HPDE6-E6E7 (cell line): ENCODE measurements around the gene GPR33.
A peak's percentile ranks its signal among the peaks of the same experiment; 100 is the strongest.
"Not testable (repeated sequence)": the region's sequence is repeated elsewhere in the genome, so short reads cannot be mapped to it uniquely, and the experiment has no call there.

ENCODE experiments used
- DNase-seq: peaks from one replicate; pipeline ENCODE4 v3.0.0; 2011; ENCODE audit warnings: missing footprints; ENCODE audit errors: extremely low spot score

Gene GPR33, protein sequence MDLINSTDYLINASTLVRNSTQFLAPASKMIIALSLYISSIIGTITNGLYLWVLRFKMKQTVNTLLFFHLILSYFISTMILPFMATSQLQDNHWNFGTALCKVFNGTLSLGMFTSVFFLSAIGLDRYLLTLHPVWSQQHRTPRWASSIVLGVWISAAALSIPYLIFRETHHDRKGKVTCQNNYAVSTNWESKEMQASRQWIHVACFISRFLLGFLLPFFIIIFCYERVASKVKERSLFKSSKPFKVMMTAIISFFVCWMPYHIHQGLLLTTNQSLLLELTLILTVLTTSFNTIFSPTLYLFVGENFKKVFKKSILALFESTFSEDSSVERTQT

DNA sequence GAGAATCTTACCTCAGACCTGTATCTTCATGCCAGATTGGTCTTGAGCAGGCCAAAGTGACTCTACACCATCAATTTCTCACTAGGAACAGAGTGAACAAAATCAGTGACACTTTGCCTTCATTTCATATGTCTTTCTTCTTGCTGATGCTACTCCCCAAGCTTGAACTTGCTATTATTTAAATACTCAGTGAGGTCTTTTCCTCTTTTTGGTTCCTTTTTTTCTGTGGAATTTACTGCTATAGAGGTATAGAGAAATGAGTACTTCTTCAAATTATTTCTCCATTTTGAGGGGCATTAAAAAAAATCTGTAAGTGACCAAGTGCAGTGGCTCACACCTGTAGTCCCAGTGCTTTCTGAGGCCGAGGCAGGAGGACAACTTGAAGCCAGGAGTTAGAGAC, at the start of gene GPR33:
Gene GPR33, minus strand, starts transcription at position 154 of the 400 bp plus-strand sequence. CDS start 4,074 bp downstream, outside the sequence.
- DNase-seq: no peak

DNA sequence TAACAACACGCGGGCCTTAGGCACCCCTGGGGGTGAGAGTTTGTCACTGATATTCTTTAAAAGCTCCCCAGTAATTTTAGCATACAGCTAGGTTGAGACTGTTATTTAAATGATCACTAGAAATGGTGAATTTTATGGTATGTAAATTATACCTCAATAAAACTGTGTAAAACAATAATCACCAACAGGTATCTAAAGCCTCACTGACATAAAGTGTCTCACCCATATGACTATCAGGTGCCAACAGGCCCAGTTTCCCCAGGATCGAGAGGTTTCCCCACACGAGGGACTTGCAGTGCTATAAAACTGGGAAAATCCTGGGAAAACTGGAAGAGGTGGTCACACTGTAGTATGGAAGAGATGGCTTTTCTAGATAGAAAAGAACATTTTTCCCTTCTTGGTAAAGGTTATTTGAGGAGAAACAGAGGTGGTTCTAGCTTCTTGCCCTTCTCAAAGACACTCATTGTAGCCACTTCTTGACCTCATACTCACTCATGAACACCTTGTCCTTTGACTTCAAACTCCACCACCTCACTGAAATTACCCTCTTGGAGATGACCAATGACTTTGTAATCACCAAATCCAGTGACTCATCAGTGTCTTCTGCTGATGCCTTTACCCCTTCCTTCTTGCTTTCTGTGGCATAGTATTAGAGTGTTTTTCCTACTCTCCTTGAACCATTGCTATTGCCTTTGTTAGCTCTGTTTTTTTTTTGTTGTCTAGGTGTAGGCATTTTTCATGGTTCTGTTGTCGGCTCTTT, 48.5 kb upstream of the GPR33 start:
- no peak for DNase-seq

DNA sequence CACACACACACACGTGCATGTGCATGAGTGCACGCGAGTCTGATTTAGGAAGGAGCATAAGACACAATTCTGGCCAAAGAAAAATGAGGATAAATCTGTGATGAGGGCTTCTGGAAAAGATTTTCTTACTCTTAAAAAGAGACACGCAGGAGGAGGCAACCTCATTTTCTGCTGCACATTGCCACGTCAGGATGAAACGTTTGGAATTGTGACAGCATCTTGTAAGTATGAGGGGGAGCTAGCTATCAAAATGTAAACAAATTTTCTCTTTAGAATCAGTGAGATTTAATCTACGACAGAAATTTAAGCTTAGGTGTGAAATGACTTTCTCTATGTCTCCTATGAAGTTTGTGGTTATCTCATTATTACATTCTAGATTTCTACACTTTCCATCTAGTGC, 42.3 kb upstream of the GPR33 start:
- DNase-seq: no peak

DNA sequence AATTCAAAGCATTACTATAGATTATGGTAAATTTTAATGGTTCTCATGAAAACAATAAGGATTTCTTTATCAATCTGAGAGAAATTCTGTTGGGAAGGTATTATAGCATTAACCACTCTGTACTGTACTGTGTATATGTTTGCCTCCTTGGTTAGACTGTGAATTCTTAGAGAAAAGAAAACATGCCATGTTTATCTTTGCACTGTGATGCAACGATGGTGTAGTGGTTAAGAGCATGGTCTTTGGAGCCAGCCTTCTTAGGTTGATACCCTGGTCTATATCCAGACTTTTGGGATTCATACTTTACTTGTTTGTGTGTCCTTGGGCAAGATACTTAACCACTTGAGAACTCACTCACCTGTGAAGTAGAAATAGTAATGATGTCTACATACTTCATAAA, 41.2 kb upstream of the GPR33 start:
- no peak for DNase-seq

DNA sequence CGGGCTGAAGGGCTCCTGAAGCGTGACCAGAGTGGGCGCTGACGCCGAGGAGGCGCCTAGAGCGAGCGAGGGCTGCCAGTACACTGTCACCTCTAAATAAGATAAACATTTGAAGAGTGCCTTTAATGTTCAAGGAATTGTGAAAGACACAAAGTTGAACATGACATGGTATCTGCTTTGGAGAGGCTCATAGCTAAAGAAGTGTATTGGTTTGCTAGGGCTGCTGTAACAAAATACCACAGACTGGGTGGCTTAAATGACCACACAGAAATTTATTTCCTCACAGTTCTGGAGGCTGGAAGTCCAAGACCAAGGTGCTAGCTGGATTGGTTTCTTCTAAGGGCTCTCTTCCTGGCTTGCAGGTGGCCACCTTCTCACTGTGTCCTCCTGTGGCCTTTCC, 39.7 kb upstream of the GPR33 start:
- no peak for DNase-seq

DNA sequence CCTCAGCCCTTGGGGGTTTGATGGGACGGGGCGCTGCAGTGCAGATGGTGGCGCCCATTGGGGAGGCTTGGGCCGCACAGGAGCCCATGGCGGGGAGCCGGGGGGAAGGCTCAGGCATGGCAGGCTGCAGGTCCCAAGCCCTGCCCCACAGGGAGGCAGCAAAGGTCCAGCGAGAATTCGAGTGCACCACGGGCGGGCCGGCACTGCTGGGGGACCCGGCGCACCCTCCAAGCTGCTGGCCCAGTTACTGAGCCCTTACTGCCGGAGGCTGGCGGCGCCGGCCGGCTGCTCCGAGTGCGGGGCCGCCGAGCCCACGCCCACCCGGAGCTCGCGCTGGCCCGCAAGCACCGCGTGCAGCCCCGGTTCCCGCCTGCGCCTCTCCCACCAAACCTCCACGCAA, 39.2 kb upstream of the GPR33 start:
- no peak for DNase-seq

DNA sequence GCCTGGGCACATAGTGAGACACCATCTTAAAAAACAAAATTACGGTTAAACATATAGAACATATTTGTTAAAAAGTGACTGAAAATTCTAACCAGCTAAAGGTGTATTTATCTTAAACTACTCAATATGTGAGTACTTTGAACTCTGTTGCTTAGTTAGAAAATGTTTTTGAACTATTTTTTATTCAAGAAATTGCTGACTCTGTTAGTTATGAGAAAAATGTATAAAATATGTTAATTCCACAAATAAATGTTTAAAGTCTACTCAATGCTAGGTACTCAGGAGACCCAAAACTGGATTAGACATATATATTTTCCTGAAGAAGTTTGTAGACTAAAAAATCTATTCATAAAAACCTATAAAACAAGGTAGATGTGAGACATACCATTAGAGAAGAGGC, 23.0 kb upstream of the GPR33 start:
- DNase-seq: no peak

DNA sequence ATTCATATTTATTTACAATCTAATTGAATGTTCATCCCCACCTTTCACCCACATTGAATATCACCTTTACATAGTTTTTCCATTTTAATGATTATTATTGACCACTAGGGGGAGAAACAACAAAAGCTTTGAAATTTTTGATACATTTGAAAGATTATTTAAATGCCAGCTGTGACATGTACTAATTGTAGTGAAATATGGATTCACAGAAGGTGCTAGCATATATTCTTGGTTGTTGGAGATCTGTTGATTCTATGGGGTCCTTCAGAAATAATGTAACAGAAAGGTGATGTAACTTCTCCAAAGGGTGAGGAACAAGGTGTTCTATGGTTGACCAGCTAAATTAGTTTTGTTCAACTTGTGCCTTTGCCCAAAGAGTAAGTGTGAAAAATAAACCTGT, 22.4 kb upstream of the GPR33 start:
- DNase-seq: peak; percentile 22

DNA sequence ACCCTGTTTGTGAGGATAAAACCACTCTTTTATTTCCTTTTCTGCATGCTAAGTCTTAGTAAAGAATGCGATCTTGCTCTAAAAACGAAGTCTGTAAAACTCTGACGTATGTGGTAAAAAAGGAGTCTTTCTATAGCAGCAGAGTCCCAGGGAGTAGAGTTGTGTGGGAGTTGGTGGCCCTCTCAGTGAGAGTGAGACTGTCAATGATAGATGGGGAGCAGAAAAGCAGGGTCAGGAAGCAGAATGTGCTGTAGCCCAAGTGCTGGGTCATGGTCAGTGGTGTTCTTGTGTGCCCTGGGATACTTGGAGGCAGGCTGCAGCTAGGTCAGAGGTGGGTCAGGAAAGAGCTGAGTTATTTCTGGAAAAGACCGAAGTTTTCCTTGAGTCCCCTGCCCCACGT, 20.3 kb upstream of the GPR33 start:
- DNase-seq: no peak

DNA sequence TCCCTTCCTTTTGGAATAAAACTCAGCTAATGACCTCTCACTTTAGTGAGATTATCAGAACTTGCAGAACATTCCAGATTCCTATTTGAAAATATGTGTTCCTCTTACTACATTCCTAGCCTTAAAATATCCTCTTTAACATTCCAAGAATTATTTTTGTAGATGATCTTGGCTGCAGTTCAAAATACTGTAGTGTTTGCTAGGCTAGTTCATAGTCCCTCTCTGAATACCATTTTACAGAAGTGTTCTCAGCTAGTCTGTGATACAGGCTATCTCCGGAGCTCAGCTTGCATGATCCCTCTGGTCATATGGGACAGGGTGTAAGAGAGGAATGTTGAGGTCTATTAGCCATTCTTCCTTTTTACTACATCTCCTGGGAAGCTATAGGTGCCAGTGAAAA, 17.6 kb upstream of the GPR33 start:
- DNase-seq: no peak

DNA sequence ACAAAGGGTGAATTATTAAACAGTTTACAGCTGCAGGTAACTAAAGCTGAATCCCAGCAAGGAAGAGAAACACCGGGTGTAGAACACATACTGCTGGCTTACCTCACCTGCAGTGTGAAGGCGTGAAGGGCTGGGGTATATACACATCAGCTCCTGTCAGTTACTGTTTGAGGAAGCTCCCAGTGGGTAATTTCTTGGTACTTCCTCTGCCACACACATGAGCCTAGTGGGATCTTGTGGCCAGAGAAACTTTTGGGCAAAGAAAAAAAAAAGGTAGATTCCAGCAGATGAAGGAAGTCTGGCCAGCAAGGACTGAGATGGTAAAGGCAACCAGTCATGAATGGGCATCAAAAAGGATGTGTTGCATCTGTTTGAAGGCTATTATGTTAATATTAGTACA, 14.0 kb upstream of the GPR33 start:
- DNase-seq: no peak

DNA sequence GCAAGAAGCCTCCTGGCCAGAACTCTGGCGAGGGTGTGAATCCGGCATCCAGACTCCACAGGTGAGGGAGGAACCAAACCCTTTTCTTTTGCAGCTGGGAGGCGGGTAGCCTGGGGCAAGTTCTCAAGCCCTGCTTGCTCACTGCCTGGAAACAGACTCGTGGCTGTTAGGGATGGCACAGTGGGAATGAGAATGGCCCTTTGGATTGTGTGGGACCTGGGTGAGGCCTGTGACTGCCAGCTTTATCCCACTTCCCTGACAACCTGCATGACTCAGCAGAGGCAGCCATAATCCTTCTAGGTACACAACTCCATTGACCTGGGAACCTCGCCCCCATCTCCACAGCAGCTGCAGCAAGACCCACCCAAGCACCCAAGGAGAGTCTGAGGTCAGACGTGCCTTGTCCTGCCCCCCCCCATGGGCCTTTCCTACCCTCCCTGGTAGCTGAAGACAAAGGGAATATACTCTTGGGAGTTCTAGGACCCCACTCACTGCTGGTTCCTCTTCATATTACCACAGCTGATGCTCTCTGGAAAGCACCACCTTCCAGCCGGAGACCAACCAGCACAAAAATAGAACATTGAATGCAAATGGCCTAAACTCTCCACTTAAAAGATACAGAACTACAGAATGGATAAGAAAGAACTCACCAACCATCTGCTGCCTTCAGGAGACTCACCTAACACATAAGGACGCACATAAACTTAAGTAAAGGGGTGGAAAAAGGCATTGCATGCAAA, 5.1 kb upstream of the GPR33 start:
- no peak for DNase-seq

DNA sequence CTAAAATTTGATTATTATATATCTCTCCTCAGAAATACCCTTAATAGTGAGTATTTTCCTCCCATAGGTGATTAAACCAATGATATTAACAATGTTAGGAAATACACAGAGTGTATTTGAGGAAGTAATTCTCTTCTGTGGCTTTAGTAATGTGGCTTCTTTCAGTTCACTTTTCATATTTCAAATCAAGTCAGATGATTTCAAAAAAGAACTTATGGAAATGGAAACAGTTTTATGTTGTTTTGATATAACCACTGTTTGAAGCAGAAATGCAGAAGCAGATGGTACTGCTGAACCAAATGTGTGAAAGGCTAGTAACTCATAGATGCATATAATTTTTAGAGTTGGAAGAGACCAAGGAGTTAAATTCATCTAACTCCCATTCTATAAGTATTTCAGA, 1.9 kb upstream of the GPR33 start:
- DNase-seq: no peak

DNA sequence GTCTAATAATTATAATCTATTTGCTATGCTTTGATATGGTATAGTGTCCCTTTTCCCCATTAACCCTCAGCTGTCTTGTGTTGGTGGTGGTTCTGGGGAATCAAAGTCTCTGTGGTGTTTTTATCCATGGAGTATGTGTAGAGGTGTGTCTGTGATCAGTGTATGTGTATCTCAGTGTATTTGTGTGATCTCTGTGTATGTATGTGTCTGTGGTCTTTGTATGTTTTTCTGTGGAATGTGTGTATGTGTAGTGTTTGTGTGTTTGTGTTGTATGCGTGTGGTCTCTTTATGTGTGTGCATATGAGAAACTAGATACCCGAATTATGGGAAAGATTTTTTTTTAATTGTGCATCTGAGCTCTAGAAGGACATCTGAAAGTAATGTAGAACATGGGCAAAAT, 1.1 kb downstream of the GPR33 start:
- no peak for DNase-seq

DNA sequence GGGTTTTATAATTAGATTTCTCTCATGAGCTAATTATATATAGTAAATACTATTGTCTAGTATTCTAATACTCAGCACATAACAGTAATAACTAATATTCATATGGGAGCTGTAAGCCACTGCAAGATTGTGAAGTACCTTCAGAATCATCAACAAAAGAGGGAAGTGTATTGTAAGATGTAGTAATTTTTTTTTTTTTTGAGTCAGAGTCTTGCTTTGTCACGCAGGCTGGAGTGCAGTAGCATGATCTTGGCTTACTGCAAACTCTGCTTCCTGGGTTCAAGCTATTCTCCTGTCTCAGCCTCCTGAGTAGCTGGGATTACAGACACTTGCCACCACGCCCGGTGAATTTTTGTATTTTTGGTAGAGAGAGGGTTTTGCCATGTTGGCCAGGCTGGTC, 3.1 kb downstream of the GPR33 start:
- DNase-seq: no peak

DNA sequence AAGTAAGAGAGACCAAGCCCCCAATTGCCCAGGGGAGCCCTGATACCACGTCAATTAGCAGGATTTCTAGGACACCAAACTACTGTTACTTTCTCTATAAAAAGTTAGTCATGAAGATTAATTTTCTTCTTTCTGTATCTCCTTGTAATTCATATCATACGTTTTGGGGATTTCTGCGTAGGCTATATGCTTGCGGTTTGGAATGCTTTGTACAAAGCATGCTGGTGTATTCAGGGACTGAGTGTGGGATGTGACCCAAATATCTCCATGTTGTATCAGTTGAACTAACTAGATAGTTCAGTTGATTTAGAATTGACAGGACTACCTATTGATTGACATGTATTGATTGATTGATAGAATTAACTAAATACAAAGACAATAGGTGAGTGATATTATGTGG, 7.7 kb downstream of the GPR33 start:
- DNase-seq: no peak

DNA sequence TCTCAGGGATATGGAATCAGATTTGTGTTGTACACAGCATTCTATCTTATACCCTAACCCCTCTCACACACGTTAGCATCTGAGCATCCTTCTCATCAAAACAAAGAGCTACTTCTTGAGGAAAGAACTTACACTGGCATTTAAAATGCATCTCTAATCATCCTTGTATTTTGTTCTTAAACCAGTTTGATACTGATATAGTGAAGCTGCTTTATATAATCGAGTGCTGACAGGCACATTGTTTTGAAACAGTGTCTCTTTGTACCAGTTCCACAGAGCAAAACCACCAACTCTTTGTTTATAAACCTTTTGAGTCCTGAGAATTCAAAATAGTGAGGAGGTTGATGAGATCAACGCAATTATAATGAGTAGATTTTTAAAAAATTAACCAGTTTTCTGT, 8.8 kb downstream of the GPR33 start:
- no peak for DNase-seq

DNA sequence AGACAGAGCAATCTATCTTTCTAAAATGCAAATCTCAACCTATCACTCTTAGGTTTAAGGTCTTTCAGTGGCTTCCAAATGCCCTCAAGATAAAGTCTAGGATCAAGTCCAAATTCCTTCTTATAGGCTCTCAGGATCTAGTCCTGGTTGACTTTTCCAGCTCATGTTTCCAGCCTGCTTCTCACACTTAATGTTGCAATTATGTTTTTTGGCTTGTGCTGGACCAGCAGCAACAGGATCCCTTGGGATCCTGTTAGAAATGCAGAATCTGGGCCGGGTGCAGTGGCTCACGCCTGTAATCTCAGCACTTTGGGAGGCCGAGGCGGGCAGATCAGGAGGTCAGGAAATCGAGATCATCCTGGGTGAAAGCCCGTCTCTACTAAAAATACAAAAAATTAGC, 10.6 kb downstream of the GPR33 start:
- DNase-seq: no peak

DNA sequence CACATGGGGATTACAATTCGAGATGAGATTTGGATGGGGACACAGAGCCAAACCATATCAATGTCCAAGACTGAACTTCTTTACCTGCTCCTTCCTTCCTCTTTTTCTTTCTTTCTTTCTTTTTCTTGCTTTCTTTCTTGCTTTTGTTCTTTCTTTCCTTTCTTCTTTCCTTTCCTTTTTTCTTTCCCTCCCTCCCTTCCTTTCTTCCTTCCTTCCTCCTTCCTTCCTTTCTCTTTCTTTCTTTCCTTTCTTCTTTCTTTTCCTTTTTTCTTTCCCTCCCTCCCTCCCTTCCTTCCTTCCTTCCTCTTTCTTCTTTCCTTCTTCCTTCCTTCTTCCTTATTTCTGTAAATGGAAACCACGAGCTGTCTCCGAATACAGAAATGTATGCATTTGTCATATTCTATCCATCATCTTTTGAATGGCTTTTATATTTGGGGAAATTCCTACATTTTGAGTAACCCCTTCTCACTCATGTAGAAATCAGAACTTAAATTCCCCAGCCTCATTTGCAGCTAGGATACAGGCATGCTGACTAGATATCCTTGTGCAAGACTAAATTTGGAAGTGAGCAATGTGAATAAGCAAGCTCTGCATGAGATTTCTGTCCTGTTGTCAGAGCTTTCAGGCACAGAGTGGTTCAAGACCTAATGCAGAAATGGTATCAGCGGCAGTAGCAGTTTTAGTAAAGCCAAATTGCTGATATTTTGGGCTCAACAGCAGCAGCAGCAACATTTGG, 11.5 kb downstream of the GPR33 start:
- no peak for DNase-seq

DNA sequence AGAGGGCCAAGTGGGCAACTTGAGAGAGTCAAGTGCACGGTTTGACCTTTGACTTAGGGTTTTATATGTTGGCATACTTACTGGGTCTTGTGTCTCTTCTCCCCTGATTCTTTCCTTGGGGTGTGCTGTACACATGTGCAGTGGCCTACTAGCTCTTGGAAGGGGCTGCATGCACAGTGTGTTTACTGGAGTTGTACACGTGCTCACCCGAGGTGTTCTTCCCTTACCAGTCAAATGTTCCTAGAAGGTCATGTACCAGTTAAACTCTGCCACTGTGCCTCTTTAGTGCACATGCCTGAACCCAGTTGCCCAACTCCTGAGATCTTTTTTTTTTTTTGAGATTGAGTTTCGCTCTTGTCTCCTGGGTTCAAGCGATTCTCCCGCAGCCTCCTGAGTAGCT, 21.3 kb downstream of the GPR33 start:
- DNase-seq: no peak

DNA sequence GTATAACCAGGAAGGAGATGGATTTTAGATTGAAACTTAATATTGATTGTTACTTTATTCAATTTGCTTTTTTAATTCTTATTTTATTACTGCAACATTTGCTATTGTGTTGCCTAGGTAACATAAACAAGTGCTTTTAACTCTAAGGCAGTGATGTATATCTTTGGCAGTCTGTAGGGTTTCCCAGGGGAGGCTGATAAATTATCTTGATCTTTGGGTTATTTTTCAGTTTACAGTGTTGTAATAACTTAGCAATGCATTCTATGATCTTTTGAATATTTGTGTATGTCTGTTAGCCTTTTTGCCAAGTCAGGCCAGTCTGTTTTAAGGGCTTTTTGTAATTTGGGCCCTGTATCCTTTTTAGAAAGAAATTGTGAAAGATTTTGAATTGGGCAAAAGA, 22.7 kb downstream of the GPR33 start:
- DNase-seq: no peak

DNA sequence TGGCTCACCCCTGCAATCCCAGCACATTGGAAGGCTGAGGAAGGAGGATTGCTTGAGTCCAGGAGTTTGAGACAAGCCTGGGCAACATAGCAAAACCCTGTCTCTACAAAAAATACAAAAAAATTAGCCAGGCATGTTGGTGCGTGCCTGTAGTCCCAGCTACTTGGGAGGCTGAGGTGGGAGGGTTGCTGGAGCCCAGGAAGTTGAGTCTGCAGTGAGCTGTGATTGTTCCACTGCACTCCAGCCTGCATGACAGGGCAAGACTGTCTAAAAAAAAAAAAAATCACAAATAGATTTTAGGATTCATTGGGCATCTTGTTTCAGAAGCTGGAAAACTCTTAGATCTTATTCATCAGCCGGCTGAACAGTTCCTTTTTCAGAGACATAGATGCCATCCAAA, 25.4 kb downstream of the GPR33 start:
- DNase-seq: not testable (repeated sequence)
